Thoracic aorta (tissue), 2 donors: ENCODE measurements around the gene MARS1. TPM values are rescaled to one million over a fixed set of nuclear protein-coding genes. Genes with fewer than 3 reads are reported as not detected.

Experiments
- ATAC-seq: fragments of 150-250 bp; one replicate; pipeline ENCODE4 v1.8.0; 2017; ENCODE audit warnings: low read depth; ENCODE audit not compliant: insufficient number of reproducible peaks, low FRiP score
- DNase-seq: peaks from one replicate; pipeline ENCODE4 v3.0.0-alpha.2; 2020; ENCODE audit warnings: low spot score
- H3K27ac ChIP-seq, 2 donors: fragments of 200-600 bp; sonication (generic); 1 replicate in 1 of 2; 2 replicates in 1 of 2; pipeline ENCODE4 v1.5.1; 2016; ENCODE audit warnings: mild to moderate bottlenecking in 2 of 2, moderate library complexity in 2 of 2
- H3K27me3 ChIP-seq: fragments of 200-600 bp; sonication (generic); replicated peaks from 2 replicates; pipeline ENCODE4 v1.6.0; 2016; ENCODE audit warnings: mild to moderate bottlenecking; ENCODE audit not compliant: insufficient read depth
- H3K36me3 ChIP-seq: fragments of 200-600 bp; sonication (generic); one replicate; pipeline ENCODE4 v1.5.1; 2016
- H3K4me1 ChIP-seq, 2 donors: fragments of 200-600 bp; sonication (generic); 1 replicate in 1 of 2; 2 replicates in 1 of 2; pipeline versions ENCODE4 v1.5.1 to v1.6.0; 2016; ENCODE audit warnings: low read depth in 2 of 2, mild to moderate bottlenecking in 1 of 2; ENCODE audit not compliant: control insufficient read depth in 1 of 2
- H3K4me3 ChIP-seq: fragments of 200-600 bp; sonication (generic); 2 replicates; pipeline ENCODE4 v1.5.1; 2016; ENCODE audit warnings: mild to moderate bottlenecking
- H3K9me3 ChIP-seq: fragments of 200-600 bp; sonication (generic); 2 replicates; pipeline ENCODE4 v1.5.1; 2016
- CTCF ChIP-seq: fragments of 200-600 bp; sonication (generic); IDR thresholded peaks from one replicate; pipeline ENCODE4 v1.5.1; 2019; ENCODE audit warnings: antibody characterized with exemption
- total RNA-seq, 2 donors: library from RNA; depleted of rRNA; stranded (reverse); fragments of >200 nt; gene quantifications; one replicate each; pipeline versions ENCODE4 v1.1.0 to v1.2.3, GENCODE V29; 2016

The MARS1 gene
- total RNA-seq, 2 donors from 2014 or later, result 58.8 to 104 TPM

- Histone ChIP-seq H3K9me3 (no peaks in the 10 kb centered on the region), H3K27ac (peak overlapping the region; percentile 58 to 75), H3K4me1 (peaks cover 12 to 18% of the 10 kb centered on the region in 2 donors), H3K27me3 (no peaks in the 10 kb centered on the region), H3K36me3 (no peaks in the 10 kb centered on the region), H3K4me3 (peak overlapping the region; percentile 71)
- TF ChIP-seq CTCF, result peak; percentile 91
- DNase-seq, result peak; percentile 72
- ATAC-seq, result peak; percentile 61
Observed at GRCh38 chr12:57462251-57462911, 25.5 kb upstream of the MARS1 start.

GRCh38 chr12:57462912-57463253 lies 25.0 kb upstream of the MARS1 start:
- ATAC-seq (no peak), DNase-seq (no peak)
- Histone ChIP-seq H3K27ac (peak overlapping the region; percentile 58 to 75), H3K9me3 (no peaks in the 10 kb centered on the region), H3K36me3 (no peaks in the 10 kb centered on the region), H3K27me3 (no peaks in the 10 kb centered on the region), H3K4me3 (peak overlapping the region; percentile 71), H3K4me1 (peaks cover 12 to 18% of the 10 kb centered on the region in 2 donors)
- peak; percentile 20 for TF ChIP-seq CTCF

GRCh38 chr12:57464569-57464968 lies 23.3 kb upstream of the MARS1 start:
- Histone ChIP-seq H3K4me3 (no peak overlapping the region), H3K9me3 (no peaks in the 10 kb centered on the region), H3K27ac (no peak overlapping the region), H3K27me3 (no peaks in the 10 kb centered on the region), H3K36me3 (no peaks in the 10 kb centered on the region), H3K4me1 (peaks cover 12% of the 10 kb centered on the region in 2 donors)
- no peak for TF ChIP-seq CTCF
- DNase-seq (no peak), ATAC-seq (no peak)

- Histone ChIP-seq H3K27me3 (no peaks in the 10 kb centered on the region), H3K9me3 (no peaks in the 10 kb centered on the region), H3K4me1 (peaks cover 11 to 12% of the 10 kb centered on the region in 2 donors), H3K4me3 (no peak overlapping the region), H3K36me3 (no peaks in the 10 kb centered on the region), H3K27ac (no peak overlapping the region)
- TF ChIP-seq CTCF, result no peak
- DNase-seq (no peak), ATAC-seq (no peak)
Observed at GRCh38 chr12:57465030-57465746, 22.7 kb upstream of the MARS1 start.

- Histone ChIP-seq H3K9me3 (no peaks in the 10 kb centered on the region), H3K4me1 (peaks cover 4 to 5% of the 10 kb centered on the region in 2 donors), H3K36me3 (no peaks in the 10 kb centered on the region), H3K27me3 (no peaks in the 10 kb centered on the region), H3K27ac (no peak overlapping the region), H3K4me3 (no peak overlapping the region)
- no peak for ATAC-seq
- no peak for TF ChIP-seq CTCF
- DNase-seq, result no peak
Observed at GRCh38 chr12:57465747-57466505, 21.9 kb upstream of the MARS1 start.
